ENCODE data around the gene VASH2. TPM values are rescaled to one million over a fixed set of nuclear protein-coding genes. Genes with fewer than 3 reads are reported as not detected.

VASH2 gene
- total RNA-seq, 3 donors from 2014 or later = 2.3 to 4.0 (median 2.9) TPM

GRCh38 chr1:212946872-212947271, 3.5 kb upstream of the VASH2 start:
- H3K27me3 ChIP-seq = no peaks in the 10 kb centered on the region
- DNase-seq (ENCODE audit: low spot score in 2 of 2) = no peak
- intact Hi-C loops (cut with DNase I; ENCODE audit: low total_unique reads) = no loop called here
- no peaks in the 10 kb centered on the region for H3K36me3 ChIP-seq
- TF ChIP-seq CTCF (IDR thresholded peaks at IDR 0.05) (no peak), POLR2AphosphoS5 (IDR thresholded peaks at IDR 0.05) (no peak), POLR2A (IDR thresholded peaks at IDR 0.05) (no peak)
- H3K27ac ChIP-seq = no peak overlapping the region
- no peak overlapping the region for H3K4me3 ChIP-seq
- no peaks in the 10 kb centered on the region for H3K9me3 ChIP-seq
- no peaks in the 10 kb centered on the region for H3K4me1 ChIP-seq

DNA sequence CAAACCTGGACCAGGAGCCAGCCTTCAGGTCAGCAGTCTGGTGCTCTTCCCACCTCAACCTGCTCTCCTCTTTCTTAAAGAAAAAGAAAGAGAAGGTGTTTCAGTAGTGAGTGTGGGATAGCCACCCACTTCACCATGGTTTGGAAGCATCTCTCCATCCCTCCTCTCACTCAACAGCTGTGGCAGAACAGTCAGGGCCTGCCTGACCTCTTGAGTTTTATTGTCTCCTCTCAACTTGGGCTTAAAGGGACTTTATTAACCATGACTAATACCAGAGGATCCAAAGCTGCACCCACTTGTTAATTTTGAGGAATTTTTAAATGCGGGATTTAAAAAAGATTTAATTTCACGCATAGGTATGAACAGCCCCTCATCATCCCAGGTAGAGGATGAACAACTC, 570 bp upstream of the VASH2 start:
- Histone ChIP-seq H3K4me3 (peak overlapping the region; percentile 57 to 87 (median 65)), H3K9me3 (no peaks in the 10 kb centered on the region), H3K27ac (no peak overlapping the region), H3K36me3 (no peaks in the 10 kb centered on the region), H3K27me3 (no peaks in the 10 kb centered on the region), H3K4me1 (no peaks in the 10 kb centered on the region)
- TF ChIP-seq POLR2AphosphoS5 (IDR thresholded peaks at IDR 0.05) = no peak
- no peak for TF ChIP-seq POLR2A (IDR thresholded peaks at IDR 0.05)
- TF ChIP-seq CTCF (IDR thresholded peaks at IDR 0.05) = no peak
- intact Hi-C loops (cut with DNase I; ENCODE audit: low total_unique reads) = no loop called here
- no peak for DNase-seq (ENCODE audit: low spot score in 2 of 2)

- intact Hi-C loops (cut with DNase I; ENCODE audit: low total_unique reads) = no loop called here
- Histone ChIP-seq H3K9me3 (no peaks in the 10 kb centered on the region), H3K27me3 (no peaks in the 10 kb centered on the region), H3K4me3 (peak overlapping the region; percentile 57 to 87 (median 65)), H3K36me3 (no peaks in the 10 kb centered on the region), H3K27ac (peak overlapping the region; percentile 25 to 48), H3K4me1 (no peaks in the 10 kb centered on the region)
- TF ChIP-seq POLR2AphosphoS5 (IDR thresholded peaks at IDR 0.05) (no peak), CTCF (IDR thresholded peaks at IDR 0.05) (no peak), POLR2A (IDR thresholded peaks at IDR 0.05) (no peak)
- DNase-seq (ENCODE audit: low spot score in 2 of 2) = no peak
Measured at GRCh38 chr1:212951126-212951946, 995 bp downstream of the VASH2 start.

GRCh38 chr1:212951947-212952640, 1.8 kb downstream of the VASH2 start:
- Histone ChIP-seq H3K4me1 (no peaks in the 10 kb centered on the region), H3K36me3 (no peaks in the 10 kb centered on the region), H3K4me3 (peak overlapping the region; percentile 57 to 87 (median 65)), H3K27ac (peak overlapping the region; percentile 27 to 61), H3K9me3 (no peaks in the 10 kb centered on the region), H3K27me3 (no peaks in the 10 kb centered on the region)
- TF ChIP-seq CTCF (IDR thresholded peaks at IDR 0.05) (no peak), POLR2A (IDR thresholded peaks at IDR 0.05) (no peak), POLR2AphosphoS5 (IDR thresholded peaks at IDR 0.05) (no peak)
- intact Hi-C loops (cut with DNase I; ENCODE audit: low total_unique reads) = no loop called here
- DNase-seq (ENCODE audit: low spot score in 2 of 2) = no peak

DNA sequence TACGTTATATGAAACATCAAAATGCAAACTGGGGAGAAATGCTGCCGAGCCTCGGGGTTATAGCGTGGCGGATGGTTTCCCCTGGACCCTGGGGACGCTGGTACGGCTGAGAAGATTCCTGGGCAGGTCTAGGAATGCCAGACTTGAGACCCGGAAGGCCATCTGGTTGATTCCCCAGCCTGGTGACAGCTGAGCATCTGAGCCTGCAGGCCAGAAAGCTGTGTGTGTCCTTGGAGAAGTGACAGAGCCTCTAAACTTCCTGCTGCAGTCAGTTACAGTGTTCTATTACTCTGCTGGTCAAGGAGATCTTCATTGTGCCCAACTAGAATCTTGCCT, 2.3 kb downstream of the VASH2 start:
- no peaks in the 10 kb centered on the region for H3K27me3 ChIP-seq
- no peak for DNase-seq (ENCODE audit: low spot score in 2 of 2)
- H3K36me3 ChIP-seq = no peaks in the 10 kb centered on the region
- no peaks in the 10 kb centered on the region for H3K4me1 ChIP-seq
- TF ChIP-seq POLR2A (IDR thresholded peaks at IDR 0.05) (no peak), CTCF (IDR thresholded peaks at IDR 0.05) (no peak), POLR2AphosphoS5 (IDR thresholded peaks at IDR 0.05) (no peak)
- H3K9me3 ChIP-seq = no peaks in the 10 kb centered on the region
- H3K27ac ChIP-seq = peak overlapping the region; percentile 27 to 61
- intact Hi-C loops (cut with DNase I; ENCODE audit: low total_unique reads) = no loop called here
- H3K4me3 ChIP-seq = peak overlapping the region in 1 of 3 donors; percentile 35

Data from breast epithelium (tissue), 4 donors.